ENCODE results near the gene ZC3H10. TPM values are rescaled to one million over a fixed set of nuclear protein-coding genes. Genes with fewer than 3 reads are reported as not detected.

ZC3H10 gene
- total RNA-seq, 1 experiment from 2014 or later, result 11.3 TPM

- TF ChIP-seq, protein P1, sequence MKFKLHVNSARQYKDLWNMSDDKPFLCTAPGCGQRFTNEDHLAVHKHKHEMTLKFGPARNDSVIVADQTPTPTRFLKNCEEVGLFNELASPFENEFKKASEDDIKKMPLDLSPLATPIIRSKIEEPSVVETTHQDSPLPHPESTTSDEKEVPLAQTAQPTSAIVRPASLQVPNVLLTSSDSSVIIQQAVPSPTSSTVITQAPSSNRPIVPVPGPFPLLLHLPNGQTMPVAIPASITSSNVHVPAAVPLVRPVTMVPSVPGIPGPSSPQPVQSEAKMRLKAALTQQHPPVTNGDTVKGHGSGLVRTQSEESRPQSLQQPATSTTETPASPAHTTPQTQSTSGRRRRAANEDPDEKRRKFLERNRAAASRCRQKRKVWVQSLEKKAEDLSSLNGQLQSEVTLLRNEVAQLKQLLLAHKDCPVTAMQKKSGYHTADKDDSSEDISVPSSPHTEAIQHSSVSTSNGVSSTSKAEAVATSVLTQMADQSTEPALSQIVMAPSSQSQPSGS (CRISPR knock-in tag; IDR thresholded peaks at IDR 0.05; ENCODE audit: borderline replicate concordance, low read depth), result no peak
- TF ChIP-seq ELF4 (CRISPR knock-in tag; IDR thresholded peaks at IDR 0.05; ENCODE audit: low read depth) (no peak), ETV6 (CRISPR knock-in tag; IDR thresholded peaks at IDR 0.05) (peak; percentile 87), CREM (CRISPR knock-in tag; IDR thresholded peaks at IDR 0.05) (peak; percentile 73; the same call in 1 of the 2 replicates), ZNF263 (CRISPR knock-in tag; IDR thresholded peaks at IDR 0.05; ENCODE audit: low read depth) (no peak), EMX1 (CRISPR knock-in tag; IDR thresholded peaks at IDR 0.05) (no peak), ATF3 (CRISPR knock-in tag; conservative IDR thresholded peaks at IDR 0.05) (0 out of 2 replicates have a peak, but pooled peaks have one; percentile 53), MXD4 (CRISPR knock-in tag; IDR thresholded peaks at IDR 0.05; ENCODE audit: borderline replicate concordance) (no peak), ZNF232 (CRISPR knock-in tag; IDR thresholded peaks at IDR 0.05) (no peak), ZNF121 (CRISPR knock-in tag; IDR thresholded peaks at IDR 0.05) (no peak), MYBL2 (CRISPR knock-in tag; IDR thresholded peaks at IDR 0.05) (peak; percentile 38; the same call in 1 of the 2 replicates), NFE2L1 (CRISPR knock-in tag; IDR thresholded peaks at IDR 0.05) (peak; percentile 75), TEAD1 (CRISPR knock-in tag; IDR thresholded peaks at IDR 0.05) (peak; percentile 70), IRF2 (CRISPR knock-in tag; IDR thresholded peaks at IDR 0.05; ENCODE audit: borderline replicate concordance, low read depth) (peak; percentile 18; the same call in 1 of the 2 replicates), CDX4 (CRISPR knock-in tag; IDR thresholded peaks at IDR 0.05; ENCODE audit: borderline replicate concordance) (no peak), ZMAT4 (CRISPR knock-in tag; IDR thresholded peaks at IDR 0.05) (no peak), ZNF396 (CRISPR knock-in tag; IDR thresholded peaks at IDR 0.05; ENCODE audit: borderline replicate concordance) (no peak), ZNF416 (CRISPR knock-in tag; IDR thresholded peaks at IDR 0.05) (peak; percentile 80; the same call in 1 of the 2 replicates), JUN (CRISPR knock-in tag; IDR thresholded peaks at IDR 0.05) (no peak)
- TF ChIP-seq, protein P2, sequence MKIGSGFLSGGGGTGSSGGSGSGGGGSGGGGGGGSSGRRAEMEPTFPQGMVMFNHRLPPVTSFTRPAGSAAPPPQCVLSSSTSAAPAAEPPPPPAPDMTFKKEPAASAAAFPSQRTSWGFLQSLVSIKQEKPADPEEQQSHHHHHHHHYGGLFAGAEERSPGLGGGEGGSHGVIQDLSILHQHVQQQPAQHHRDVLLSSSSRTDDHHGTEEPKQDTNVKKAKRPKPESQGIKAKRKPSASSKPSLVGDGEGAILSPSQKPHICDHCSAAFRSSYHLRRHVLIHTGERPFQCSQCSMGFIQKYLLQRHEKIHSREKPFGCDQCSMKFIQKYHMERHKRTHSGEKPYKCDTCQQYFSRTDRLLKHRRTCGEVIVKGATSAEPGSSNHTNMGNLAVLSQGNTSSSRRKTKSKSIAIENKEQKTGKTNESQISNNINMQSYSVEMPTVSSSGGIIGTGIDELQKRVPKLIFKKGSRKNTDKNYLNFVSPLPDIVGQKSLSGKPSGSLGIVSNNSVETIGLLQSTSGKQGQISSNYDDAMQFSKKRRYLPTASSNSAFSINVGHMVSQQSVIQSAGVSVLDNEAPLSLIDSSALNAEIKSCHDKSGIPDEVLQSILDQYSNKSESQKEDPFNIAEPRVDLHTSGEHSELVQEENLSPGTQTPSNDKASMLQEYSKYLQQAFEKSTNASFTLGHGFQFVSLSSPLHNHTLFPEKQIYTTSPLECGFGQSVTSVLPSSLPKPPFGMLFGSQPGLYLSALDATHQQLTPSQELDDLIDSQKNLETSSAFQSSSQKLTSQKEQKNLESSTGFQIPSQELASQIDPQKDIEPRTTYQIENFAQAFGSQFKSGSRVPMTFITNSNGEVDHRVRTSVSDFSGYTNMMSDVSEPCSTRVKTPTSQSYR (CRISPR knock-in tag; IDR thresholded peaks at IDR 0.05), result no peak
- TF ChIP-seq, protein P3, sequence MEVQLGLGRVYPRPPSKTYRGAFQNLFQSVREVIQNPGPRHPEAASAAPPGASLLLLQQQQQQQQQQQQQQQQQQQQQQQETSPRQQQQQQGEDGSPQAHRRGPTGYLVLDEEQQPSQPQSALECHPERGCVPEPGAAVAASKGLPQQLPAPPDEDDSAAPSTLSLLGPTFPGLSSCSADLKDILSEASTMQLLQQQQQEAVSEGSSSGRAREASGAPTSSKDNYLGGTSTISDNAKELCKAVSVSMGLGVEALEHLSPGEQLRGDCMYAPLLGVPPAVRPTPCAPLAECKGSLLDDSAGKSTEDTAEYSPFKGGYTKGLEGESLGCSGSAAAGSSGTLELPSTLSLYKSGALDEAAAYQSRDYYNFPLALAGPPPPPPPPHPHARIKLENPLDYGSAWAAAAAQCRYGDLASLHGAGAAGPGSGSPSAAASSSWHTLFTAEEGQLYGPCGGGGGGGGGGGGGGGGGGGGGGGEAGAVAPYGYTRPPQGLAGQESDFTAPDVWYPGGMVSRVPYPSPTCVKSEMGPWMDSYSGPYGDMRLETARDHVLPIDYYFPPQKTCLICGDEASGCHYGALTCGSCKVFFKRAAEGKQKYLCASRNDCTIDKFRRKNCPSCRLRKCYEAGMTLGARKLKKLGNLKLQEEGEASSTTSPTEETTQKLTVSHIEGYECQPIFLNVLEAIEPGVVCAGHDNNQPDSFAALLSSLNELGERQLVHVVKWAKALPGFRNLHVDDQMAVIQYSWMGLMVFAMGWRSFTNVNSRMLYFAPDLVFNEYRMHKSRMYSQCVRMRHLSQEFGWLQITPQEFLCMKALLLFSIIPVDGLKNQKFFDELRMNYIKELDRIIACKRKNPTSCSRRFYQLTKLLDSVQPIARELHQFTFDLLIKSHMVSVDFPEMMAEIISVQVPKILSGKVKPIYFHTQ (CRISPR knock-in tag; IDR thresholded peaks at IDR 0.05), result no peak
- TF ChIP-seq, protein P4, sequence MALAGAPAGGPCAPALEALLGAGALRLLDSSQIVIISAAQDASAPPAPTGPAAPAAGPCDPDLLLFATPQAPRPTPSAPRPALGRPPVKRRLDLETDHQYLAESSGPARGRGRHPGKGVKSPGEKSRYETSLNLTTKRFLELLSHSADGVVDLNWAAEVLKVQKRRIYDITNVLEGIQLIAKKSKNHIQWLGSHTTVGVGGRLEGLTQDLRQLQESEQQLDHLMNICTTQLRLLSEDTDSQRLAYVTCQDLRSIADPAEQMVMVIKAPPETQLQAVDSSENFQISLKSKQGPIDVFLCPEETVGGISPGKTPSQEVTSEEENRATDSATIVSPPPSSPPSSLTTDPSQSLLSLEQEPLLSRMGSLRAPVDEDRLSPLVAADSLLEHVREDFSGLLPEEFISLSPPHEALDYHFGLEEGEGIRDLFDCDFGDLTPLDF (CRISPR knock-in tag; IDR thresholded peaks at IDR 0.05), result no peak
- TF ChIP-seq, protein P5, sequence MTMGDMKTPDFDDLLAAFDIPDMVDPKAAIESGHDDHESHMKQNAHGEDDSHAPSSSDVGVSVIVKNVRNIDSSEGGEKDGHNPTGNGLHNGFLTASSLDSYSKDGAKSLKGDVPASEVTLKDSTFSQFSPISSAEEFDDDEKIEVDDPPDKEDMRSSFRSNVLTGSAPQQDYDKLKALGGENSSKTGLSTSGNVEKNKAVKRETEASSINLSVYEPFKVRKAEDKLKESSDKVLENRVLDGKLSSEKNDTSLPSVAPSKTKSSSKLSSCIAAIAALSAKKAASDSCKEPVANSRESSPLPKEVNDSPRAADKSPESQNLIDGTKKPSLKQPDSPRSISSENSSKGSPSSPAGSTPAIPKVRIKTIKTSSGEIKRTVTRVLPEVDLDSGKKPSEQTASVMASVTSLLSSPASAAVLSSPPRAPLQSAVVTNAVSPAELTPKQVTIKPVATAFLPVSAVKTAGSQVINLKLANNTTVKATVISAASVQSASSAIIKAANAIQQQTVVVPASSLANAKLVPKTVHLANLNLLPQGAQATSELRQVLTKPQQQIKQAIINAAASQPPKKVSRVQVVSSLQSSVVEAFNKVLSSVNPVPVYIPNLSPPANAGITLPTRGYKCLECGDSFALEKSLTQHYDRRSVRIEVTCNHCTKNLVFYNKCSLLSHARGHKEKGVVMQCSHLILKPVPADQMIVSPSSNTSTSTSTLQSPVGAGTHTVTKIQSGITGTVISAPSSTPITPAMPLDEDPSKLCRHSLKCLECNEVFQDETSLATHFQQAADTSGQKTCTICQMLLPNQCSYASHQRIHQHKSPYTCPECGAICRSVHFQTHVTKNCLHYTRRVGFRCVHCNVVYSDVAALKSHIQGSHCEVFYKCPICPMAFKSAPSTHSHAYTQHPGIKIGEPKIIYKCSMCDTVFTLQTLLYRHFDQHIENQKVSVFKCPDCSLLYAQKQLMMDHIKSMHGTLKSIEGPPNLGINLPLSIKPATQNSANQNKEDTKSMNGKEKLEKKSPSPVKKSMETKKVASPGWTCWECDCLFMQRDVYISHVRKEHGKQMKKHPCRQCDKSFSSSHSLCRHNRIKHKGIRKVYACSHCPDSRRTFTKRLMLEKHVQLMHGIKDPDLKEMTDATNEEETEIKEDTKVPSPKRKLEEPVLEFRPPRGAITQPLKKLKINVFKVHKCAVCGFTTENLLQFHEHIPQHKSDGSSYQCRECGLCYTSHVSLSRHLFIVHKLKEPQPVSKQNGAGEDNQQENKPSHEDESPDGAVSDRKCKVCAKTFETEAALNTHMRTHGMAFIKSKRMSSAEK (CRISPR knock-in tag; IDR thresholded peaks at IDR 0.05; ENCODE audit: borderline replicate concordance), result no peak
These were observed 13.8 kb upstream of the ZC3H10 start, which contains the start of gene PA2G4 (continued) for GRCh38 chr12:56104109-56104814.

All from WTC11 (cell line).